HepG2 (cell line): ENCODE results near the gene RAET1E. TPM values are rescaled to one million over a fixed set of nuclear protein-coding genes. Genes with fewer than 3 reads are reported as not detected.

Experiments used
- ATAC-seq: fragments of 200-7000 bp; cut with Tn5 transposase; 3 replicates; pipeline ENCODE4 v1.9.1; 2020; ENCODE audit warnings: mild to moderate bottlenecking, moderate library complexity
- BruUV-seq: library from RNA; stranded (reverse); fragments of 400-500 nt; replicated peaks from 2 replicates; lab custom pipeline; 2021; lab: Mats Ljungman, UMichigan
- CTCF ChIA-PET: fragments of 300-600 bp; formaldehyde crosslinking; extraction: SDS; loops from one replicate; lab custom pipeline; 2021; ENCODE audit warnings: low total read pairs, inconsistent platforms, low intra/inter-chr PET ratio; lab: Yijun Ruan, JAX
- POLR2A ChIA-PET: fragments of 350-600 bp; sonication (Branson Sonifier 250); formaldehyde crosslinking; loops from one replicate; lab custom pipeline; 2020; ENCODE audit warnings: antibody characterized with exemption, inconsistent platforms; lab: Yijun Ruan, JAX
- DNase-seq: peaks from one replicate; pipeline ENCODE4 v3.0.0-alpha.2; 2015; ENCODE audit warnings: low spot score
- FAIRE-seq: peaks from 3 replicates; lab custom pipeline; 2011; peaks lifted over from hg19 to GRCh38; lab: Jason Lieb, UNC
- H2AFZ ChIP-seq: one replicate; pipeline ENCODE4 v1.6.1; 2011; ENCODE audit warnings: low read length, inconsistent platforms
- H3K27ac ChIP-seq: fragments of 300-600 bp; 3 replicates; pipeline ENCODE4 v1.8.0; 2011; ENCODE audit warnings: mixed run types, mild to moderate bottlenecking, mixed read lengths, low read length, inconsistent platforms; ENCODE audit not compliant: insufficient read depth; ENCODE audit errors: extremely low read length
- H3K27me3 ChIP-seq, 2 experiments: fragments of 200-600 bp in 1 of 2; 2 replicates in 1 of 2; 3 replicates in 1 of 2; pipeline versions ENCODE4 v1.6.0 to v1.8.0; 2011; ENCODE audit warnings: low read length in 2 of 2, mild to moderate bottlenecking in 2 of 2, moderate library complexity in 2 of 2, inconsistent platforms in 1 of 2; ENCODE audit not compliant: insufficient read depth in 2 of 2, control insufficient read depth in 1 of 2
- H3K36me3 ChIP-seq, 2 experiments: fragments of 200-600 bp in 1 of 2; replicated peaks in 1 of 2; 2 replicates in 1 of 2; 3 replicates in 1 of 2; pipeline versions ENCODE4 v1.5.1 to v1.8.0; 2011; ENCODE audit warnings: low read length in 2 of 2, inconsistent platforms in 1 of 2; ENCODE audit not compliant: insufficient read depth in 2 of 2, control insufficient read depth in 1 of 2
- H3K4me1 ChIP-seq: 2 replicates; pipeline ENCODE4 v1.5.1; 2012; ENCODE audit warnings: low read length, inconsistent platforms; ENCODE audit not compliant: insufficient read depth
- H3K4me2 ChIP-seq: 2 replicates; pipeline ENCODE4 v1.6.0; 2011; ENCODE audit warnings: low read depth, low read length, inconsistent platforms
- H3K4me3 ChIP-seq, 3 experiments: fragments of 200-600 bp in 1 of 3; sonication (generic), shearing (Covaris generic) in 1 of 3; replicated peaks in 1 of 3; 2 replicates each; pipeline ENCODE4 v1.5.1; 2011 to 2016; ENCODE audit warnings: low read length in 3 of 3, inconsistent platforms in 2 of 3, low read depth in 2 of 3, mild to moderate bottlenecking in 2 of 3, control low read depth in 1 of 3, mixed read lengths in 1 of 3; ENCODE audit not compliant: insufficient read depth in 1 of 3
- H3K79me2 ChIP-seq: one replicate; pipeline ENCODE4 v1.6.1; 2011; ENCODE audit warnings: low read length, inconsistent platforms; ENCODE audit not compliant: insufficient read depth
- H3K9ac ChIP-seq: 2 replicates; pipeline ENCODE4 v1.6.0; 2011; ENCODE audit warnings: mild to moderate bottlenecking, low read depth, low read length, inconsistent platforms; ENCODE audit not compliant: insufficient read depth
- H3K9me3 ChIP-seq: 2 replicates; pipeline ENCODE4 v1.5.1; 2012; ENCODE audit warnings: mild to moderate bottlenecking, low read length
- H4K20me1 ChIP-seq: 2 replicates; pipeline ENCODE4 v1.6.0; 2011; ENCODE audit warnings: inconsistent platforms, mild to moderate bottlenecking, low read length, moderate library complexity; ENCODE audit not compliant: insufficient read depth
- ATF4 ChIP-seq, 2 experiments: fragments of 450-650 bp in 1 of 2; sonication (generic) in 1 of 2; formaldehyde crosslinking; IDR thresholded peaks; 2 replicates each; pipeline versions ENCODE4 v1.5.0 to v1.8.0; 2020 to 2022; ENCODE audit warnings: mild to moderate bottlenecking in 1 of 2, missing genetic modification reagents in 1 of 2
- MAZ ChIP-seq, 2 experiments: sonication (generic) in 1 of 2; formaldehyde crosslinking in 1 of 2; IDR thresholded peaks; 2 replicates each; pipeline versions ENCODE4 v1.5.0 to v1.6.1; 2012 to 2020; ENCODE audit warnings: low read depth in 2 of 2, mild to moderate bottlenecking in 2 of 2, borderline replicate concordance in 1 of 2, improper control_type of control experiment in 1 of 2, low read length in 1 of 2, missing genetic modification reagents in 1 of 2, moderate library complexity in 1 of 2
- MED13 ChIP-seq: sonication (generic); formaldehyde crosslinking; IDR thresholded peaks from 2 replicates; pipeline ENCODE4 v1.5.0; 2020; ENCODE audit warnings: missing genetic modification reagents
- MTF2 ChIP-seq: sonication (generic); formaldehyde crosslinking; IDR thresholded peaks from 2 replicates; pipeline ENCODE4 v1.5.0; 2020; ENCODE audit warnings: missing genetic modification reagents, borderline replicate concordance
- NRL ChIP-seq: sonication (generic); formaldehyde crosslinking; IDR thresholded peaks from 2 replicates; pipeline ENCODE4 v1.5.0; 2020; ENCODE audit warnings: missing genetic modification reagents, mild to moderate bottlenecking, moderate library complexity, borderline replicate concordance
- PAWR ChIP-seq: sonication (generic); formaldehyde crosslinking; IDR thresholded peaks from 2 replicates; pipeline ENCODE4 v1.4.0; 2020; ENCODE audit warnings: missing genetic modification reagents, mild to moderate bottlenecking, borderline replicate concordance
- THAP11 ChIP-seq: IDR thresholded peaks from 2 replicates; pipeline ENCODE4 v1.6.1; 2016; ENCODE audit warnings: missing biosample characterization, missing genetic modification reagents
- ZBTB37 ChIP-seq: sonication (generic); formaldehyde crosslinking; IDR thresholded peaks from 2 replicates; pipeline ENCODE4 v1.4.0; 2020; ENCODE audit warnings: mild to moderate bottlenecking, missing genetic modification reagents
- ZBTB44 ChIP-seq: sonication (generic); formaldehyde crosslinking; IDR thresholded peaks from 2 replicates; pipeline ENCODE4 v1.4.0; 2020; ENCODE audit warnings: missing genetic modification reagents
- ZKSCAN5 ChIP-seq: sonication (generic); formaldehyde crosslinking; IDR thresholded peaks from 2 replicates; pipeline ENCODE4 v1.5.1; 2020; ENCODE audit warnings: mild to moderate bottlenecking, missing genetic modification reagents
- ZNF3 ChIP-seq: IDR thresholded peaks from 2 replicates; pipeline ENCODE4 v1.7.0; 2017; ENCODE audit warnings: inconsistent platforms
- ZNF33A ChIP-seq: sonication (generic); formaldehyde crosslinking; IDR thresholded peaks from 2 replicates; pipeline ENCODE4 v1.5.1; 2020; ENCODE audit warnings: missing genetic modification reagents, mild to moderate bottlenecking, moderate library complexity, borderline replicate concordance
- ZNF788 ChIP-seq: sonication (generic); formaldehyde crosslinking; IDR thresholded peaks from 2 replicates; pipeline ENCODE4 v1.5.0; 2020; ENCODE audit warnings: mild to moderate bottlenecking, missing genetic modification reagents, borderline replicate concordance
- ZNF878 ChIP-seq: sonication (generic); formaldehyde crosslinking; IDR thresholded peaks from 2 replicates; pipeline ENCODE4 v1.8.1; 2023; ENCODE audit warnings: mild to moderate bottlenecking, missing genetic modification reagents, moderate library complexity
- WGBS: methylation state at CpG from one replicate; pipeline ENCODE4 v1.1.6; 2017; ENCODE audit warnings: low lambda C conversion rate; 5-methylcytosine and 5-hydroxymethylcytosine counted together
- in situ Hi-C: cut with HindIII; loops from 2 replicates; pipeline ENCODE4 v1.10.0; 2017; ENCODE audit warnings: low pct_unique_long_range_greater_than_20kb; ENCODE audit not compliant: extremely low pct_ligation_motif_present
- intact Hi-C: fragments of 100-400 bp; cut with micrococcal nuclease; formaldehyde crosslinking; loops from one replicate; pipeline ENCODE4 v1.10.0; 2022; ENCODE audit not compliant: unreplicated experiment
- polyA plus RNA-seq, 8 experiments: library from polyadenylated mRNA; depleted of rRNA in 3 of 8; stranded (reverse) in 7 of 8; unstranded in 1 of 8; fragments of >200 nt; fragmentation: Illumina TruSeq in 4 of 8; extraction: Trizol in 4 of 8; gene quantifications; 2 replicates each; pipeline versions ENCODE4 v1.2.1 to v1.2.3, GENCODE V29; 2011 to 2016; ENCODE audit warnings: low read depth in 4 of 8, missing spikeins in 1 of 8, mixed read lengths in 1 of 8; ENCODE audit not compliant: insufficient read depth in 1 of 8
- total RNA-seq, 5 experiments: library from RNA; depleted of rRNA; stranded (reverse); fragments of >200 nt; fragmentation: Illumina TruSeq; extraction: Trizol; gene quantifications; 2 replicates each; pipeline ENCODE4 v1.2.3, GENCODE V29; 2016; ENCODE audit warnings: low read depth in 1 of 5

Gene RAET1E
- total and polyA plus RNA-seq, 2 of the 13 experiments (the other 11 are each of a cell fraction or from before 2014, with no cell fraction given) = not detected

- no peak for TF ChIP-seq NRL (CRISPR knock-in tag)
- TF ChIP-seq ZNF33A (CRISPR knock-in tag) = no peak
- no peak for TF ChIP-seq THAP11
- TF ChIP-seq ZBTB44 (CRISPR knock-in tag) = no peak
- no peak for TF ChIP-seq ZNF3 (CRISPR knock-in tag)
- no peak for TF ChIP-seq MED13 (CRISPR knock-in tag)
- TF ChIP-seq MAZ (IDR thresholded peaks at IDR 0.05; ENCODE audit: borderline replicate concordance, low read depth, low read length) = no peak
- no peak for TF ChIP-seq MAZ (CRISPR knock-in tag; IDR thresholded peaks at IDR 0.05; ENCODE audit: low read depth)
- no peak for TF ChIP-seq PAWR (CRISPR knock-in tag)
- TF ChIP-seq ZNF878 = no peak
- TF ChIP-seq MTF2 (CRISPR knock-in tag) = no peak
- no peak for TF ChIP-seq ZKSCAN5 (CRISPR knock-in tag)
- TF ChIP-seq ATF4 (CRISPR knock-in tag; IDR thresholded peaks at IDR 0.05) = no peak
- TF ChIP-seq ZBTB37 (CRISPR knock-in tag) = no peak
- no peak for TF ChIP-seq ZNF788 (CRISPR knock-in tag)
- peaks cover 12% of the 10 kb centered on the region for H3K9me3 ChIP-seq
- DNase-seq = no peak
- CTCF ChIA-PET = no interaction called here
- no peak for FAIRE-seq
- no peaks in the 10 kb centered on the region for H3K79me2 ChIP-seq
- H3K9ac ChIP-seq = no peak overlapping the region
- peaks cover 5 to 43% of the 10 kb centered on the region in 2 experiments; a peak in 4 of 5 replicates for H3K27me3 ChIP-seq
- no peaks in the 10 kb centered on the region for H4K20me1 ChIP-seq
- no peak overlapping the region for H3K4me3 ChIP-seq
- POLR2A ChIA-PET = interaction anchor here (1.2 kb wide), 1 partner anchor 9 kb away, joined by 6 read pairs; no protein-coding TSS in a partner anchor
- in situ Hi-C loops = no loop called here
- H3K4me2 ChIP-seq = no peak overlapping the region
- intact Hi-C loops = no loop called here
- H3K36me3 ChIP-seq = no peaks in the 10 kb centered on the region
- no TSS peak for BruUV-seq
- WGBS = 30% methylated on average over 13 of the region's 18 CpGs
- H3K4me1 ChIP-seq = peaks cover 9% of the 10 kb centered on the region; the same call in 1 of the 2 replicates
- no peak overlapping the region for H3K27ac ChIP-seq
- peak; percentile 7; the same call in 2 of the 3 replicates for ATAC-seq
- no peak overlapping the region for H2AFZ ChIP-seq
These were observed 7.5 kb upstream of the RAET1E start for GRCh38 chr6:149905371-149905910.
